Calu3 (cell line): ENCODE results near the gene RAD51B. TPM values are rescaled to one million over a fixed set of nuclear protein-coding genes. Genes with fewer than 3 reads are reported as not detected.

Experiments
- BruUV-seq: library from RNA; stranded (reverse); fragments of 400-500 nt; replicated peaks from 2 replicates; lab custom pipeline; 2021; lab: Mats Ljungman, UMichigan
- CTCF ChIA-PET: fragments of 300-600 bp; sonication (Branson Sonifier 250); formaldehyde crosslinking; loops from one replicate; lab custom pipeline; 2022; ENCODE audit warnings: antibody characterized with exemption; lab: Charles Lee
- DNase-seq: peaks from one replicate; pipeline ENCODE4 v3.0.0; 2022
- H3K27ac Mint-ChIP-seq: one replicate; pipeline ENCODE4 v1.8.0; 2022; ENCODE audit warnings: mixed read lengths; ENCODE audit not compliant: unreplicated experiment
- H3K27me3 Mint-ChIP-seq: one replicate; pipeline ENCODE4 v1.8.0; 2022; ENCODE audit warnings: mixed read lengths; ENCODE audit not compliant: unreplicated experiment
- H3K36me3 Mint-ChIP-seq: one replicate; pipeline ENCODE4 v1.8.0; 2022; ENCODE audit warnings: mild to moderate bottlenecking, moderate library complexity, mixed read lengths; ENCODE audit not compliant: insufficient read depth, unreplicated experiment
- H3K4me1 Mint-ChIP-seq: one replicate; pipeline ENCODE4 v1.8.0; 2022; ENCODE audit warnings: mild to moderate bottlenecking, low read depth, mixed read lengths; ENCODE audit not compliant: unreplicated experiment
- H3K4me3 Mint-ChIP-seq: one replicate; pipeline ENCODE4 v1.8.0; 2022; ENCODE audit warnings: mild to moderate bottlenecking, low read depth, moderate library complexity, mixed read lengths; ENCODE audit not compliant: unreplicated experiment
- H3K9me3 Mint-ChIP-seq: one replicate; pipeline ENCODE4 v1.8.0; 2022; ENCODE audit warnings: low read depth, mixed read lengths; ENCODE audit not compliant: unreplicated experiment
- CTCF ChIP-seq: fragments of 200-600 bp; IDR thresholded peaks from one replicate; pipeline ENCODE4 v1.8.0; 2022; ENCODE audit warnings: antibody characterized with exemption; ENCODE audit not compliant: unreplicated experiment
- intact Hi-C: fragments of 100-400 bp; cut with micrococcal nuclease; formaldehyde crosslinking; loops from one replicate; pipeline ENCODE4 v1.10.0; 2022; ENCODE audit not compliant: unreplicated experiment
- total RNA-seq: library from RNA; stranded (reverse); gene quantifications from 2 replicates; pipeline ENCODE4 v1.2.3, GENCODE V29; 2022

RAD51B gene
- total RNA-seq, 1 experiment from 2014 or later, result 24.7 TPM

- Mint-ChIP-seq H3K27me3 (no peaks in the 10 kb centered on the region), H3K27ac (no peak overlapping the region), H3K36me3 (no peaks in the 10 kb centered on the region), H3K4me3 (no peak overlapping the region), H3K4me1 (peaks cover 27% of the 10 kb centered on the region), H3K9me3 (peaks cover 3% of the 10 kb centered on the region)
- TF ChIP-seq CTCF, result no peak
- DNase-seq, result no peak
- intact Hi-C loops, result no loop called here
- CTCF ChIA-PET, result interaction anchor here (0.6 kb wide), 1 partner anchor 53 kb away, joined by 3 read pairs; no protein-coding TSS in a partner anchor
- BruUV-seq, result no TSS peak
These were observed 746.5 kb downstream of the RAD51B start for GRCh38 chr14:68566075-68566474.

- CTCF ChIA-PET, result no interaction called here
- no peaks in the 10 kb centered on the region for H3K36me3 Mint-ChIP-seq
- H3K9me3 Mint-ChIP-seq, result peaks cover 3% of the 10 kb centered on the region
- H3K27me3 Mint-ChIP-seq, result no peaks in the 10 kb centered on the region
- no TSS peak for BruUV-seq
- H3K4me1 Mint-ChIP-seq, result peaks cover 19% of the 10 kb centered on the region
- DNase-seq, result no peak
- no peak overlapping the region for H3K27ac Mint-ChIP-seq
- no peak overlapping the region for H3K4me3 Mint-ChIP-seq
- no peak for TF ChIP-seq CTCF
- intact Hi-C loops, result no loop called here
These were observed 749.6 kb downstream of the RAD51B start for GRCh38 chr14:68568907-68569897.

- peaks cover 3% of the 10 kb centered on the region for H3K9me3 Mint-ChIP-seq
- H3K27ac Mint-ChIP-seq, result no peak overlapping the region
- intact Hi-C loops, result no loop called here
- H3K36me3 Mint-ChIP-seq, result no peaks in the 10 kb centered on the region
- peaks cover 15% of the 10 kb centered on the region for H3K4me1 Mint-ChIP-seq
- BruUV-seq, result no TSS peak
- no peak for DNase-seq
- no peak overlapping the region for H3K4me3 Mint-ChIP-seq
- CTCF ChIA-PET, result no interaction called here
- no peak for TF ChIP-seq CTCF
- H3K27me3 Mint-ChIP-seq, result no peaks in the 10 kb centered on the region
These were observed 750.4 kb downstream of the RAD51B start for GRCh38 chr14:68569970-68570409.

GRCh38 chr14:68571114-68571591 lies 751.6 kb downstream of the RAD51B start:
- Mint-ChIP-seq H3K36me3 (no peaks in the 10 kb centered on the region), H3K27me3 (no peaks in the 10 kb centered on the region), H3K4me1 (peaks cover 13% of the 10 kb centered on the region), H3K27ac (no peak overlapping the region), H3K9me3 (peaks cover 3% of the 10 kb centered on the region), H3K4me3 (no peak overlapping the region)
- intact Hi-C loops, result no loop called here
- no peak for DNase-seq
- CTCF ChIA-PET, result no interaction called here
- no TSS peak for BruUV-seq
- no peak for TF ChIP-seq CTCF
